Activated naive CD4-positive, alpha-beta T cell (primary cell): ENCODE data around the gene GALNT8.
"Not testable (repeated sequence)": the region's sequence is repeated elsewhere in the genome, so short reads cannot be mapped to it uniquely, and the experiment has no call there.

Experiments used
- DNase-seq, 4 experiments: peaks; one replicate each; lab custom pipeline; 2025; lab: John Stamatoyannopoulos, UW

The GALNT8 gene

GRCh38 chr12:4719821-4720636 lies at the start of gene GALNT8:
Gene GALNT8, plus strand, starts transcription at chr12:4720400. Its CDS starts 278 bp downstream, at chr12:4720678.
- DNase-seq: no peak

- no peak for DNase-seq
Observed at GRCh38 chr12:4679711-4680110, 40.5 kb upstream of the GALNT8 start.

GRCh38 chr12:4681732-4682131 lies 38.5 kb upstream of the GALNT8 start:
- no peak for DNase-seq

- no peak for DNase-seq
Observed at GRCh38 chr12:4685317-4685716, 34.9 kb upstream of the GALNT8 start.

GRCh38 chr12:4690760-4691159 lies 29.4 kb upstream of the GALNT8 start:
- no peak for DNase-seq

- DNase-seq: no peak
Observed at GRCh38 chr12:4700621-4701026, 19.6 kb upstream of the GALNT8 start.

GRCh38 chr12:4701395-4702190 lies 18.6 kb upstream of the GALNT8 start:
- no peak for DNase-seq

GRCh38 chr12:4703676-4704075 lies 16.5 kb upstream of the GALNT8 start:
- DNase-seq: no peak

- no peak for DNase-seq
Observed at GRCh38 chr12:4705824-4706223, 14.4 kb upstream of the GALNT8 start.

GRCh38 chr12:4707306-4707705 lies 12.9 kb upstream of the GALNT8 start:
- no peak for DNase-seq

- no peak for DNase-seq
Observed at GRCh38 chr12:4710113-4710512, 10.1 kb upstream of the GALNT8 start.

GRCh38 chr12:4714879-4715278 lies 5.3 kb upstream of the GALNT8 start:
- no peak for DNase-seq

- no peak for DNase-seq
Observed at GRCh38 chr12:4717806-4718205, 2.4 kb upstream of the GALNT8 start.

GRCh38 chr12:4720637-4720995 lies 416 bp downstream of the GALNT8 start:
- no peak for DNase-seq

GRCh38 chr12:4721587-4721986 lies 1.4 kb downstream of the GALNT8 start:
- DNase-seq: not testable (repeated sequence)

GRCh38 chr12:4723226-4723625 lies 3.0 kb downstream of the GALNT8 start:
- no peak for DNase-seq

GRCh38 chr12:4725057-4725456 lies 4.9 kb downstream of the GALNT8 start:
- DNase-seq: no peak

- no peak for DNase-seq
Observed at GRCh38 chr12:4734625-4735340, 14.6 kb downstream of the GALNT8 start.

- DNase-seq: no peak
Observed at GRCh38 chr12:4736091-4736490, 15.9 kb downstream of the GALNT8 start.

GRCh38 chr12:4738541-4738940 lies 18.3 kb downstream of the GALNT8 start:
- no peak for DNase-seq

- no peak for DNase-seq
Observed at GRCh38 chr12:4742416-4742970, 22.3 kb downstream of the GALNT8 start.

GRCh38 chr12:4743046-4743445 lies 22.8 kb downstream of the GALNT8 start:
- DNase-seq: no peak
